ENCODE data around the gene KRTAP19-1.

Gene KRTAP19-1

GRCh38 chr21:30430170-30430655 lies 50.0 kb downstream of the KRTAP19-1 start, which contains the start of gene KRTAP13-4:
Gene KRTAP13-4, plus strand, starts transcription at chr21:30430220. Its CDS starts 56 bp downstream, at chr21:30430276.
- in situ Hi-C loops (cut with MboI; ENCODE audit: low sequenced_read_pairs) = no loop called here
